ENCODE measurements around the gene DCUN1D2. TPM values are rescaled to one million over a fixed set of nuclear protein-coding genes. Genes with fewer than 3 reads are reported as not detected.

Gene DCUN1D2
- polyA plus RNA-seq, 3 donors, result 3.1 to 16.7 (median 6.1) TPM

GRCh38 chr13:113470073-113470472, 20.4 kb downstream of the DCUN1D2 start:
- H3K4me3 ChIP-seq (replicated peaks in 1 of 3; ENCODE audit: low read depth in 2 of 3, low read length in 3 of 3), result no peak overlapping the region
- Mint-ChIP-seq H3K36me3 (peaks cover 36 to 60% of the 10 kb centered on the region in 2 donors), H3K4me1 (peaks cover 27% of the 10 kb centered on the region), H3K9me3 (peaks cover 0 to 2% (median 0%) of the 10 kb centered on the region in 7 donors), H3K4me3 (no peak overlapping the region), H3K27ac (peak overlapping the region in 2 of 7 donors; percentile 43 to 52), H3K27me3 (ENCODE audit: low read depth in 3 of 3) (peaks cover 0 to 2% (median 0%) of the 10 kb centered on the region in 3 donors)
- peaks cover 17 to 56% of the 10 kb centered on the region in 2 donors for H3K36me3 ChIP-seq (replicated peaks in 1 of 2; ENCODE audit: control insufficient read depth in 1 of 2, insufficient read depth in 2 of 2, low read length in 2 of 2)
- no peak for DNase-seq
- WGBS (ENCODE audit: insufficient coverage), result 57% methylated on average over 7 of the region's 10 CpGs
- H3K27ac ChIP-seq (ENCODE audit: low read depth in 1 of 2, low read length in 2 of 2), result peak overlapping the region in 1 of 2 donors; percentile 36
- H3K9me3 ChIP-seq (replicated peaks in 1 of 2; ENCODE audit: control insufficient read depth in 1 of 2, insufficient read depth in 1 of 2, low read length in 2 of 2), result no peaks in the 10 kb centered on the region
- no peak overlapping the region for H3K4me2 ChIP-seq (replicated peaks; ENCODE audit: extremely low read depth, low read length, poor library complexity, severe bottlenecking)
- no peak overlapping the region for H3K9ac ChIP-seq (ENCODE audit: insufficient read depth, low read length, poor library complexity, severe bottlenecking)
- TF ChIP-seq CTCF (IDR thresholded peaks at IDR 0.05), result no peak
- no peaks in the 10 kb centered on the region for H3K79me2 ChIP-seq (ENCODE audit: insufficient read depth, low read length)
- no peaks in the 10 kb centered on the region for H3K27me3 ChIP-seq (ENCODE audit: control insufficient read depth in 2 of 2, insufficient read depth in 2 of 2, low read length in 2 of 2)
- H3K4me1 ChIP-seq (ENCODE audit: control insufficient read depth in 1 of 2, insufficient read depth in 2 of 2, low read length in 2 of 2), result peaks cover 13 to 14% of the 10 kb centered on the region in 2 donors
- intact Hi-C loops (cut with micrococcal nuclease), result no loop called here
- H4K20me1 ChIP-seq (ENCODE audit: insufficient read depth, low read length), result peaks cover 7% of the 10 kb centered on the region
- no peak overlapping the region for H2AFZ ChIP-seq (ENCODE audit: insufficient read depth, low read depth, low read length, poor library complexity, severe bottlenecking)

DNA sequence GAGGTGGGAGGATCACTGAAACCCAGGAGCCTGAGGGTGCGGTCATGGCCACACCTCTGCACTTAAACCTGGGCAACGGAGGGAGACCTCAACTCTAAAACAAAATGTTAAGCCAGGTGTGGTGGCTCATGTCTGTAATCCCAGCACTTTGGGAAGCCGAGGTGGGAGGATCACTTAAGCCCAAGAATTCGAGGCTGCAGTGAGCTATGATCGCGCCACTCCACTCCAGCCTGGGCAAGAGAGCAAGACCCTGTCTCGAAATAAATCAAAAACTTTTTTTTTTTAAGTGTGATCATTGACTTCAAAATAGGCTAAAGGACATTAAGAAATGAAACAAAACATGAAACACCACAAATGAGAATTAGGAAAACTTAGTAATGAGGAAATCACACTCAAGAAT, 20.9 kb downstream of the DCUN1D2 start:
- no peak overlapping the region for H3K9ac ChIP-seq (ENCODE audit: insufficient read depth, low read length, poor library complexity, severe bottlenecking)
- DNase-seq, result no peak

More for the DNA sequence above, 20.9 kb downstream of the DCUN1D2 start:
- peak overlapping the region in 1 of 7 donors; percentile 23 for H3K27ac Mint-ChIP-seq
- no peak for TF ChIP-seq CTCF (IDR thresholded peaks at IDR 0.05)
- 98% methylated on average over 5 of the region's 7 CpGs for WGBS (ENCODE audit: insufficient coverage)
- no peak overlapping the region for H3K4me3 Mint-ChIP-seq
- peaks cover 24% of the 10 kb centered on the region for H3K4me1 Mint-ChIP-seq
- H3K9me3 Mint-ChIP-seq, result peaks cover 0 to 2% (median 0%) of the 10 kb centered on the region in 7 donors
- no peaks in the 10 kb centered on the region for H3K27me3 ChIP-seq (ENCODE audit: control insufficient read depth in 2 of 2, insufficient read depth in 2 of 2, low read length in 2 of 2)
- H3K27ac ChIP-seq (ENCODE audit: low read depth in 1 of 2, low read length in 2 of 2), result peak overlapping the region in 1 of 2 donors; percentile 36
- H3K79me2 ChIP-seq (ENCODE audit: insufficient read depth, low read length), result no peaks in the 10 kb centered on the region
- peaks cover 0 to 2% (median 0%) of the 10 kb centered on the region in 3 donors for H3K27me3 Mint-ChIP-seq (ENCODE audit: low read depth in 3 of 3)
- H3K9me3 ChIP-seq (replicated peaks in 1 of 2; ENCODE audit: control insufficient read depth in 1 of 2, insufficient read depth in 1 of 2, low read length in 2 of 2), result no peaks in the 10 kb centered on the region
- peaks cover 9% of the 10 kb centered on the region in 2 donors for H3K4me1 ChIP-seq (ENCODE audit: control insufficient read depth in 1 of 2, insufficient read depth in 2 of 2, low read length in 2 of 2)
- peaks cover 7% of the 10 kb centered on the region for H4K20me1 ChIP-seq (ENCODE audit: insufficient read depth, low read length)
- no peak overlapping the region for H3K4me3 ChIP-seq (replicated peaks in 1 of 3; ENCODE audit: low read depth in 2 of 3, low read length in 3 of 3)
- intact Hi-C loops (cut with micrococcal nuclease), result no loop called here
- no peak overlapping the region for H2AFZ ChIP-seq (ENCODE audit: insufficient read depth, low read depth, low read length, poor library complexity, severe bottlenecking)
- H3K36me3 Mint-ChIP-seq, result peaks cover 35 to 59% of the 10 kb centered on the region in 2 donors
- no peak overlapping the region for H3K4me2 ChIP-seq (replicated peaks; ENCODE audit: extremely low read depth, low read length, poor library complexity, severe bottlenecking)
- H3K36me3 ChIP-seq (replicated peaks in 1 of 2; ENCODE audit: control insufficient read depth in 1 of 2, insufficient read depth in 2 of 2, low read length in 2 of 2), result peaks cover 17 to 57% of the 10 kb centered on the region in 2 donors
